PFSK-1 (cell line): ENCODE measurements around the gene ZNF668.

Experiments
- FOXP2 ChIP-seq: optimal IDR thresholded peaks from 2 replicates; pipeline ENCODE3; 2011; ENCODE audit warnings: borderline replicate concordance, control low read depth, inconsistent platforms; ENCODE audit not compliant: insufficient read depth; ENCODE audit errors: extremely low read length, extremely low read depth
- POLR2AphosphoS5 ChIP-seq: IDR thresholded peaks from 2 replicates; pipeline ENCODE4 v1.6.1; 2012; ENCODE audit warnings: low read depth, mild to moderate bottlenecking, control low read depth, low read length, moderate library complexity
- REST ChIP-seq, 2 experiments: IDR thresholded peaks; 2 replicates each; pipeline versions ENCODE4 v1.6.1 to v1.8.0; 2011 to 2012; ENCODE audit warnings: low read depth in 2 of 2, low read length in 2 of 2, control low read depth in 1 of 2, inconsistent platforms in 1 of 2, mild to moderate bottlenecking in 1 of 2, moderate library complexity in 1 of 2; ENCODE audit not compliant: insufficient read depth in 1 of 2
- SIN3A ChIP-seq: IDR thresholded peaks from 2 replicates; pipeline ENCODE4 v1.6.1; 2012; ENCODE audit warnings: mild to moderate bottlenecking, low read length, moderate library complexity, borderline replicate concordance; ENCODE audit not compliant: insufficient read depth
- TAF1 ChIP-seq: IDR thresholded peaks from 2 replicates; pipeline ENCODE4 v1.6.1; 2012; ENCODE audit warnings: low read length, control low read depth, borderline replicate concordance; ENCODE audit not compliant: insufficient read depth

ZNF668 gene

GRCh38 chr16:31063843-31064611 lies 10.0 kb downstream of the ZNF668 start:
- TF ChIP-seq TAF1 (no peak), FOXP2 (no peak), POLR2AphosphoS5 (no peak), REST (IDR thresholded peaks at IDR 0.05; ENCODE audit: insufficient read depth in 1 of 2, low read depth in 2 of 2, low read length in 2 of 2) (no peak), SIN3A (no peak)

- TF ChIP-seq FOXP2: no peak
- no peak for TF ChIP-seq TAF1
- no peak for TF ChIP-seq SIN3A
- TF ChIP-seq POLR2AphosphoS5: no peak
- TF ChIP-seq REST (IDR thresholded peaks at IDR 0.05; ENCODE audit: insufficient read depth in 1 of 2, low read depth in 2 of 2, low read length in 2 of 2): no peak
These were observed 10.6 kb downstream of the ZNF668 start for GRCh38 chr16:31063495-31063842.

GRCh38 chr16:31061813-31062440 lies 12.1 kb downstream of the ZNF668 start:
- TF ChIP-seq TAF1: no peak

GRCh38 chr16:31061126-31061812 lies 12.8 kb downstream of the ZNF668 start:
- no peak for TF ChIP-seq TAF1
- TF ChIP-seq SIN3A: no peak

GRCh38 chr16:31055613-31056012 lies 18.4 kb downstream of the ZNF668 start:
- TF ChIP-seq POLR2AphosphoS5 (no peak), TAF1 (no peak), REST (IDR thresholded peaks at IDR 0.05; ENCODE audit: insufficient read depth in 1 of 2, low read depth in 2 of 2, low read length in 2 of 2) (no peak), SIN3A (no peak), FOXP2 (no peak)

- TF ChIP-seq FOXP2 (no peak), SIN3A (no peak), TAF1 (no peak), POLR2AphosphoS5 (no peak), REST (IDR thresholded peaks at IDR 0.05; ENCODE audit: insufficient read depth in 1 of 2, low read depth in 2 of 2, low read length in 2 of 2) (no peak)
These were observed 21.9 kb downstream of the ZNF668 start for GRCh38 chr16:31052114-31052513.
